Loucy (cell line): ENCODE results near the gene GUCY1A2.

Experiments used
- H2AFZ ChIP-seq: fragments of 200-600 bp; sonication (generic); 2 replicates; pipeline ENCODE4 v1.6.0; 2016; ENCODE audit warnings: antibody characterized with exemption, mild to moderate bottlenecking, low read length, moderate library complexity
- H3F3A ChIP-seq: fragments of 200-600 bp; 2 replicates; pipeline ENCODE4 v1.6.0; 2016; ENCODE audit warnings: antibody characterized with exemption, low read depth, mild to moderate bottlenecking
- H3K27me3 ChIP-seq: fragments of 200-600 bp; sonication (generic); 2 replicates; pipeline ENCODE4 v1.6.1; 2014; ENCODE audit warnings: low read length, mild to moderate bottlenecking; ENCODE audit not compliant: insufficient read depth, poor library complexity, severe bottlenecking
- H3K36me3 ChIP-seq: fragments of 200-600 bp; sonication (generic); 2 replicates; pipeline ENCODE4 v1.6.1; 2016; ENCODE audit warnings: low read length; ENCODE audit not compliant: insufficient read depth
- H3K4me1 ChIP-seq: fragments of 200-600 bp; sonication (generic); 2 replicates; pipeline ENCODE4 v1.5.1; 2014; ENCODE audit warnings: low read length, mild to moderate bottlenecking; ENCODE audit not compliant: insufficient read depth, poor library complexity, severe bottlenecking
- H3K4me2 ChIP-seq: fragments of 200-600 bp; sonication (generic); 2 replicates; pipeline ENCODE4 v1.6.0; 2014; ENCODE audit warnings: antibody characterized with exemption, low read length, low read depth, mild to moderate bottlenecking; ENCODE audit not compliant: poor library complexity, severe bottlenecking
- H3K4me3 ChIP-seq: fragments of 200-600 bp; sonication (generic); 2 replicates; pipeline ENCODE4 v1.5.1; 2014; ENCODE audit warnings: low read length, mild to moderate bottlenecking, mixed read lengths; ENCODE audit not compliant: poor library complexity, severe bottlenecking
- H3K79me2 ChIP-seq: fragments of 200-600 bp; sonication (generic); 2 replicates; pipeline ENCODE4 v1.6.1; 2014; ENCODE audit warnings: low read length; ENCODE audit not compliant: insufficient read depth
- H3K9ac ChIP-seq: fragments of 200-600 bp; sonication (generic); 2 replicates; pipeline ENCODE4 v1.6.0; 2014; ENCODE audit warnings: mild to moderate bottlenecking, low read depth, low read length, moderate library complexity; ENCODE audit not compliant: poor library complexity, severe bottlenecking
- H3K9me2 ChIP-seq: fragments of 200-600 bp; sonication (generic); replicated peaks from 2 replicates; pipeline ENCODE4 v1.6.1; 2016; ENCODE audit warnings: low read depth, low read length, mixed read lengths
- H3K9me3 ChIP-seq: fragments of 200-600 bp; sonication (generic); 2 replicates; pipeline ENCODE4 v1.6.1; 2014; ENCODE audit warnings: mild to moderate bottlenecking, antibody characterized with exemption, low read length, low read depth; ENCODE audit not compliant: insufficient read depth
- H4K20me1 ChIP-seq: fragments of 200-600 bp; sonication (generic); 2 replicates; pipeline ENCODE4 v1.6.0; 2014; ENCODE audit warnings: antibody characterized with exemption, low read length, mild to moderate bottlenecking; ENCODE audit not compliant: insufficient read depth, poor library complexity, severe bottlenecking
- EZH2phosphoT487 ChIP-seq: fragments of 200-600 bp; IDR thresholded peaks from 2 replicates; pipeline ENCODE4 v1.6.1; 2018; ENCODE audit warnings: antibody characterized with exemption, mild to moderate bottlenecking, moderate library complexity, borderline replicate concordance
- TF ChIP-seq, protein P1 (sequence below): fragments of 200-600 bp; sonication (generic); conservative IDR thresholded peaks from 2 replicates; pipeline ENCODE4 v1.5.1; 2014; ENCODE audit warnings: mild to moderate bottlenecking, antibody characterized with exemption, low read length

GUCY1A2 gene

DNA sequence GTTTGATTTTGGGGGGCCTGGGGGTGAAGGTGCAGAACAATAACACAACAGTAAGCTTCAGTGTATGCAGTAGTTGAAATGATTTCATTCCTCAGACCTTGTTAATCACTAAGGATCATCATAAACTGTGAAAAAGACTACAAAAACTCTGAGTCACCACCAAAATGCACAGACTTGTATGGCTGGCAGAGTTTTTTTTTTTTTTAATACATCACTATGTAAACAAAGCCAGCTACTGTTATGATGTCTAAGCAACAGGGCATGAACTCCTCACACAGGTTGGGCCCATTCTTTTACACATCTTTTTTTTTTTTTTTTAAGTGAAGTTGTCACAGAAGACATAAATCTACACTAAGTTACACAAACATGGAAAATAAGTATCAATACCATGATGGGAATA, 311.9 kb downstream of the GUCY1A2 start:
- H3K9me3 ChIP-seq = no peaks in the 10 kb centered on the region
- no peaks in the 10 kb centered on the region for H3F3A ChIP-seq
- no peak overlapping the region for H3K4me2 ChIP-seq
- no peaks in the 10 kb centered on the region for H3K79me2 ChIP-seq
- no peaks in the 10 kb centered on the region for H3K9me2 ChIP-seq
- H3K9ac ChIP-seq = no peak overlapping the region
- TF ChIP-seq EZH2phosphoT487 = no peak
- TF ChIP-seq, protein P1, sequence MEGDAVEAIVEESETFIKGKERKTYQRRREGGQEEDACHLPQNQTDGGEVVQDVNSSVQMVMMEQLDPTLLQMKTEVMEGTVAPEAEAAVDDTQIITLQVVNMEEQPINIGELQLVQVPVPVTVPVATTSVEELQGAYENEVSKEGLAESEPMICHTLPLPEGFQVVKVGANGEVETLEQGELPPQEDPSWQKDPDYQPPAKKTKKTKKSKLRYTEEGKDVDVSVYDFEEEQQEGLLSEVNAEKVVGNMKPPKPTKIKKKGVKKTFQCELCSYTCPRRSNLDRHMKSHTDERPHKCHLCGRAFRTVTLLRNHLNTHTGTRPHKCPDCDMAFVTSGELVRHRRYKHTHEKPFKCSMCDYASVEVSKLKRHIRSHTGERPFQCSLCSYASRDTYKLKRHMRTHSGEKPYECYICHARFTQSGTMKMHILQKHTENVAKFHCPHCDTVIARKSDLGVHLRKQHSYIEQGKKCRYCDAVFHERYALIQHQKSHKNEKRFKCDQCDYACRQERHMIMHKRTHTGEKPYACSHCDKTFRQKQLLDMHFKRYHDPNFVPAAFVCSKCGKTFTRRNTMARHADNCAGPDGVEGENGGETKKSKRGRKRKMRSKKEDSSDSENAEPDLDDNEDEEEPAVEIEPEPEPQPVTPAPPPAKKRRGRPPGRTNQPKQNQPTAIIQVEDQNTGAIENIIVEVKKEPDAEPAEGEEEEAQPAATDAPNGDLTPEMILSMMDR = no peak
- no peak overlapping the region for H2AFZ ChIP-seq
- no peak overlapping the region for H3K4me3 ChIP-seq
- no peaks in the 10 kb centered on the region for H4K20me1 ChIP-seq
- H3K4me1 ChIP-seq = no peaks in the 10 kb centered on the region
- H3K36me3 ChIP-seq = no peaks in the 10 kb centered on the region
- H3K27me3 ChIP-seq = no peaks in the 10 kb centered on the region

- Histone ChIP-seq H3K27me3 (no peaks in the 10 kb centered on the region), H3K4me3 (no peak overlapping the region), H3K4me2 (no peak overlapping the region), H3K9me3 (no peaks in the 10 kb centered on the region), H3K4me1 (no peaks in the 10 kb centered on the region), H3K9me2 (no peaks in the 10 kb centered on the region), H2AFZ (no peak overlapping the region), H3K9ac (no peak overlapping the region), H3F3A (no peaks in the 10 kb centered on the region), H3K79me2 (no peaks in the 10 kb centered on the region), H3K36me3 (no peaks in the 10 kb centered on the region), H4K20me1 (no peaks in the 10 kb centered on the region)
- TF ChIP-seq EZH2phosphoT487 = no peak
- TF ChIP-seq, protein P1 = no peak
Observed at GRCh38 chr11:106702805-106703204, 315.5 kb downstream of the GUCY1A2 start.

GRCh38 chr11:106697058-106697457, 321.2 kb downstream of the GUCY1A2 start:
- no peaks in the 10 kb centered on the region for H3K4me1 ChIP-seq
- H3K4me2 ChIP-seq = no peak overlapping the region
- no peak for TF ChIP-seq EZH2phosphoT487
- TF ChIP-seq, protein P1 = no peak
- no peaks in the 10 kb centered on the region for H3K9me3 ChIP-seq
- no peak overlapping the region for H3K9ac ChIP-seq
- no peak overlapping the region for H3K4me3 ChIP-seq
- H2AFZ ChIP-seq = no peak overlapping the region
- H3F3A ChIP-seq = no peaks in the 10 kb centered on the region
- H4K20me1 ChIP-seq = no peaks in the 10 kb centered on the region
- no peaks in the 10 kb centered on the region for H3K27me3 ChIP-seq
- H3K79me2 ChIP-seq = no peaks in the 10 kb centered on the region
- H3K36me3 ChIP-seq = no peaks in the 10 kb centered on the region
- H3K9me2 ChIP-seq = no peaks in the 10 kb centered on the region
